IMR-90 (cell line): ENCODE measurements around the gene GSTT2B. TPM values are rescaled to one million over a fixed set of nuclear protein-coding genes. Genes with fewer than 3 reads are reported as not detected.
"Not testable (repeated sequence)": the region's sequence is repeated elsewhere in the genome, so short reads cannot be mapped to it uniquely, and the experiment has no call there.

ENCODE experiments used
- ATAC-seq: fragments of 200-7000 bp; cut with Tn5 transposase; 2 replicates; pipeline ENCODE4 v1.9.1; 2020; ENCODE audit warnings: low read depth, mild to moderate bottlenecking, moderate library complexity
- BruUV-seq: library from RNA; stranded (reverse); fragments of 400-500 nt; replicated peaks from 2 replicates; lab custom pipeline; 2021; lab: Mats Ljungman, UMichigan
- CTCF ChIA-PET: fragments of 300-600 bp; formaldehyde crosslinking; extraction: SDS; loops from one replicate; lab custom pipeline; 2021; ENCODE audit warnings: antibody characterized with exemption; lab: Yijun Ruan, JAX
- POLR2A ChIA-PET: fragments of 300-600 bp; sonication (Branson Sonifier 250); formaldehyde crosslinking; loops from one replicate; lab custom pipeline; 2022; ENCODE audit warnings: antibody characterized with exemption; ENCODE audit not compliant: unreplicated experiment; lab: Charles Lee
- DNase-seq: peaks from one replicate; pipeline ENCODE4 v3.0.0; 2013
- H2AFZ ChIP-seq: replicated peaks from 2 replicates; pipeline ENCODE3; 2013; ENCODE audit warnings: low read length, mild to moderate bottlenecking; ENCODE audit not compliant: poor library complexity
- H2AK5ac ChIP-seq: 2 replicates; pipeline ENCODE4 v1.6.1; 2013; ENCODE audit warnings: low read depth, low read length, inconsistent platforms
- H2AK9ac ChIP-seq: replicated peaks from 2 replicates; pipeline ENCODE3; 2013; ENCODE audit warnings: mild to moderate bottlenecking, low read depth, low read length, moderate library complexity; ENCODE audit not compliant: poor library complexity
- H2BK120ac ChIP-seq: 2 replicates; pipeline ENCODE4 v1.6.1; 2013; ENCODE audit warnings: low read depth, low read length, inconsistent platforms
- H2BK15ac ChIP-seq: 3 replicates; pipeline ENCODE4 v1.6.1; 2013; ENCODE audit warnings: low read depth, low read length, inconsistent platforms
- H2BK20ac ChIP-seq: 2 replicates; pipeline ENCODE4 v1.6.1; 2013; ENCODE audit warnings: low read depth, mild to moderate bottlenecking, inconsistent platforms, low read length, moderate library complexity
- H2BK5ac ChIP-seq: 2 replicates; pipeline ENCODE4 v1.6.1; 2013; ENCODE audit warnings: mild to moderate bottlenecking, low read depth, low read length, inconsistent platforms; ENCODE audit not compliant: poor library complexity, severe bottlenecking
- H3K14ac ChIP-seq: replicated peaks from 2 replicates; pipeline ENCODE4 v1.6.1; 2013; ENCODE audit warnings: low read depth, low read length, inconsistent platforms
- H3K18ac ChIP-seq: 2 replicates; pipeline ENCODE4 v1.6.1; 2013; ENCODE audit warnings: low read depth, low read length, control low read depth
- H3K23ac ChIP-seq: 2 replicates; pipeline ENCODE4 v1.6.1; 2013; ENCODE audit warnings: low read depth, low read length, inconsistent platforms
- H3K27ac ChIP-seq: 2 replicates; pipeline ENCODE4 v1.5.1; 2013; ENCODE audit warnings: mild to moderate bottlenecking, control low read depth, low read length; ENCODE audit not compliant: insufficient read depth
- H3K27me3 ChIP-seq: 2 replicates; pipeline ENCODE4 v1.6.1; 2013; ENCODE audit warnings: low read length; ENCODE audit not compliant: control insufficient read depth, insufficient read depth
- H3K36me3 ChIP-seq: 2 replicates; pipeline ENCODE4 v1.6.1; 2013; ENCODE audit warnings: low read length, mixed read lengths; ENCODE audit not compliant: control insufficient read depth, insufficient read depth
- H3K4ac ChIP-seq: 2 replicates; pipeline ENCODE4 v1.6.1; 2013; ENCODE audit warnings: low read depth, low read length, inconsistent platforms
- H3K4me1 ChIP-seq: 2 replicates; pipeline ENCODE4 v1.6.1; 2013; ENCODE audit warnings: low read length, mixed read lengths; ENCODE audit not compliant: control insufficient read depth, insufficient read depth
- H3K4me2 ChIP-seq: 2 replicates; pipeline ENCODE4 v1.6.1; 2013; ENCODE audit warnings: low read depth, mild to moderate bottlenecking, control low read depth, low read length, moderate library complexity
- H3K4me3 ChIP-seq: 2 replicates; pipeline ENCODE4 v1.5.1; 2013; ENCODE audit warnings: low read depth, mild to moderate bottlenecking, control low read depth, low read length, moderate library complexity; ENCODE audit not compliant: insufficient read depth
- H3K56ac ChIP-seq: 2 replicates; pipeline ENCODE4 v1.6.1; 2013; ENCODE audit warnings: low read length, inconsistent platforms; ENCODE audit not compliant: insufficient read depth; ENCODE audit errors: extremely low read depth
- H3K79me1 ChIP-seq, 2 experiments: 2 replicates each; pipeline ENCODE4 v1.6.1; 2013; ENCODE audit warnings: low read length in 2 of 2, inconsistent platforms in 1 of 2, low read depth in 1 of 2
- H3K9ac ChIP-seq: 2 replicates; pipeline ENCODE4 v1.6.1; 2013; ENCODE audit warnings: low read depth, low read length, control low read depth
- H3K9me1 ChIP-seq: 2 replicates; pipeline ENCODE4 v1.6.1; 2013; ENCODE audit warnings: low read length, inconsistent platforms; ENCODE audit not compliant: insufficient read depth
- H3K9me3 ChIP-seq: 2 replicates; pipeline ENCODE4 v1.6.1; 2013; ENCODE audit warnings: low read length; ENCODE audit not compliant: control insufficient read depth, insufficient read depth
- H4K20me1 ChIP-seq: 2 replicates; pipeline ENCODE4 v1.6.1; 2013; ENCODE audit warnings: low read length, inconsistent platforms; ENCODE audit not compliant: insufficient read depth
- H4K5ac ChIP-seq: 2 replicates; pipeline ENCODE4 v1.6.1; 2013; ENCODE audit warnings: mild to moderate bottlenecking, low read depth, low read length, control low read depth
- H4K8ac ChIP-seq, 2 experiments: 2 replicates each; pipeline ENCODE4 v1.6.1; 2013; ENCODE audit warnings: low read depth in 2 of 2, low read length in 2 of 2, control low read depth in 1 of 2, inconsistent platforms in 1 of 2
- H4K91ac ChIP-seq: 2 replicates; pipeline ENCODE4 v1.6.1; 2013; ENCODE audit warnings: low read depth, low read length, inconsistent platforms; ENCODE audit not compliant: insufficient read depth
- WGBS, 2 experiments: methylation state at CpG; one replicate each; pipeline versions ENCODE4 v1.1.5 to v1.1.7; 2013; ENCODE audit warnings: missing lambda C conversion rate in 2 of 2; ENCODE audit not compliant: insufficient read length in 1 of 2; ENCODE audit errors: extremely low coverage in 2 of 2; 5-methylcytosine and 5-hydroxymethylcytosine counted together
- dilution Hi-C: fragments of 300-500 bp; cut with HindIII; formaldehyde crosslinking; loops from one replicate; pipeline ENCODE4 v1.14.3; 2018; ENCODE audit warnings: low sequenced_read_pairs; ENCODE audit not compliant: unreplicated experiment
- in situ Hi-C: fragments of 300-500 bp; cut with MboI; formaldehyde crosslinking; loops from 3 replicates; pipeline ENCODE4 v1.14.3; 2019; ENCODE audit warnings: low sequenced_read_pairs, inconsistent platforms, mixed read lengths
- intact Hi-C: fragments of 100-400 bp; cut with micrococcal nuclease; formaldehyde crosslinking; loops from 2 replicates; pipeline ENCODE4 v1.10.0; 2022
- polyA plus RNA-seq, 3 experiments: library from polyadenylated mRNA; depleted of rRNA; stranded (reverse); fragments of >200 nt; gene quantifications; 2 replicates each; pipeline ENCODE4 v1.2.3, GENCODE V29; 2012; ENCODE audit warnings: low replicate concordance in 1 of 3
- total RNA-seq: library from RNA; depleted of rRNA; stranded (reverse); fragments of >200 nt; gene quantifications from 2 replicates; pipeline ENCODE4 v1.2.3, GENCODE V29; 2012

The GSTT2B gene
- total and polyA plus RNA-seq, 2 of the 4 experiments (the other 2 are of a cell fraction) = 15.1 to 77.0 TPM

DNA sequence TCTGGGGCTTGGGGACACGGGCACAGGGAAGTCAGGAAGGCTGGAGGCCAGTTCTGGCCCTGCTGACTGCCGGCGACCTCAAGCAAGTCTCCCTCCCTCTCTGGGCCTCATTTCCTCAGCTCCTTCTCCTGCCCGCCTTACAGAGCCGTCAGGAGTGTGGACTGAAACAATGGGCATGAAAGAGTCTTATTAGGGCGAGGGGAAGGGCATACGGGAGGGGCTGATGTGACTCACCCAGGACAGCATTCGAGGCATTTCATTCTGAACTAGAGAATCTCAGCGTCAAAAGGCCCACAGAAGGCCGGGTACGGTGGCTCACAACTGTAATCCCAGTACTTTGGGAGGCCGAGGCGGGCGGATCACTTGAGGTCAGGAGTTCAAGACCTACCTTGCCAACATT lies 20.8 kb downstream of the GSTT2B start:
- H3K9ac ChIP-seq, H3K4me2 ChIP-seq, intact Hi-C loops, H2BK15ac ChIP-seq, in situ Hi-C loops, H2BK5ac ChIP-seq, H3K36me3 ChIP-seq, CTCF ChIA-PET, H3K56ac ChIP-seq, H2BK120ac ChIP-seq, H3K23ac ChIP-seq, H4K20me1 ChIP-seq, H3K14ac ChIP-seq, H4K5ac ChIP-seq, H3K79me1 ChIP-seq, BruUV-seq, H3K4me3 ChIP-seq, DNase-seq, dilution Hi-C loops, H4K91ac ChIP-seq, H3K9me1 ChIP-seq, H3K27ac ChIP-seq, H4K8ac ChIP-seq, H3K9me3 ChIP-seq, POLR2A ChIA-PET, H3K18ac ChIP-seq, H2AK5ac ChIP-seq, H3K4ac ChIP-seq, H2AFZ ChIP-seq, H3K4me1 ChIP-seq, H2AK9ac ChIP-seq, H3K27me3 ChIP-seq, H2BK20ac ChIP-seq: not testable (repeated sequence)
- no CpG with 5 or more reads among the region's 14 CpGs for WGBS, 2 experiments
- peak; percentile 46 for ATAC-seq
